Trophoblast cell (in vitro differentiated cells and primary cell): ENCODE results near the gene ACOT7.

Source experiments
- DNase-seq, 2 donors: peaks; one replicate each; pipeline ENCODE4 v3.0.0-alpha.2; 2016
- H2AFZ ChIP-seq: 2 replicates; pipeline ENCODE4 v1.6.1; 2013; ENCODE audit warnings: low read length, moderate library complexity, mild to moderate bottlenecking; ENCODE audit not compliant: insufficient read depth, poor library complexity
- H2AK5ac ChIP-seq: 2 replicates; pipeline ENCODE4 v1.6.1; 2013; ENCODE audit warnings: mild to moderate bottlenecking, low read length
- H2BK120ac ChIP-seq: 2 replicates; pipeline ENCODE4 v1.6.1; 2013; ENCODE audit warnings: low read length, mild to moderate bottlenecking, moderate library complexity; ENCODE audit not compliant: insufficient read depth, poor library complexity
- H2BK12ac ChIP-seq: 2 replicates; pipeline ENCODE4 v1.6.1; 2013; ENCODE audit warnings: mild to moderate bottlenecking, low read length, moderate library complexity
- H2BK5ac ChIP-seq: 2 replicates; pipeline ENCODE4 v1.6.1; 2013; ENCODE audit warnings: low read length, low read depth, moderate library complexity, mild to moderate bottlenecking; ENCODE audit not compliant: poor library complexity
- H3K14ac ChIP-seq: 2 replicates; pipeline ENCODE4 v1.6.1; 2013; ENCODE audit warnings: mild to moderate bottlenecking, low read length
- H3K18ac ChIP-seq: 2 replicates; pipeline ENCODE4 v1.6.1; 2013; ENCODE audit warnings: mild to moderate bottlenecking, low read length
- H3K23ac ChIP-seq: 2 replicates; pipeline ENCODE4 v1.6.1; 2013; ENCODE audit warnings: low read length
- H3K27ac ChIP-seq: 2 replicates; pipeline ENCODE4 v1.5.1; 2013; ENCODE audit warnings: low read depth, mild to moderate bottlenecking, inconsistent platforms, low read length, moderate library complexity
- H3K27me3 ChIP-seq: 2 replicates; pipeline ENCODE4 v1.6.1; 2013; ENCODE audit warnings: inconsistent platforms, mild to moderate bottlenecking, low read length, moderate library complexity; ENCODE audit not compliant: insufficient read depth
- H3K36me3 ChIP-seq, 2 experiments: 1 replicate in 1 of 2; 2 replicates in 1 of 2; pipeline ENCODE4 v1.6.1; 2013; ENCODE audit warnings: low read length in 2 of 2, mild to moderate bottlenecking in 2 of 2, moderate library complexity in 1 of 2; ENCODE audit not compliant: insufficient read depth in 2 of 2, control insufficient read depth in 1 of 2
- H3K4ac ChIP-seq: 2 replicates; pipeline ENCODE4 v1.6.1; 2013; ENCODE audit warnings: low read depth, mild to moderate bottlenecking, low read length, moderate library complexity
- H3K4me1 ChIP-seq, 2 experiments: 1 replicate in 1 of 2; 2 replicates in 1 of 2; pipeline ENCODE4 v1.6.1; 2013; ENCODE audit warnings: low read length in 2 of 2, mild to moderate bottlenecking in 2 of 2, moderate library complexity in 1 of 2; ENCODE audit not compliant: insufficient read depth in 2 of 2, control insufficient read depth in 1 of 2
- H3K4me2 ChIP-seq: 2 replicates; pipeline ENCODE4 v1.6.1; 2013; ENCODE audit warnings: inconsistent platforms, mild to moderate bottlenecking, low read length, moderate library complexity
- H3K4me3 ChIP-seq: 2 replicates; pipeline ENCODE4 v1.5.1; 2013; ENCODE audit warnings: mild to moderate bottlenecking, low read depth, low read length, inconsistent platforms
- H3K79me1 ChIP-seq: one replicate; pipeline ENCODE4 v1.6.1; 2013; ENCODE audit warnings: low read length
- H3K79me2 ChIP-seq: 2 replicates; pipeline ENCODE4 v1.6.1; 2013; ENCODE audit warnings: low read length, mild to moderate bottlenecking; ENCODE audit not compliant: control insufficient read depth, insufficient read depth, poor library complexity
- H3K9ac ChIP-seq: 2 replicates; pipeline ENCODE4 v1.6.1; 2013; ENCODE audit warnings: mild to moderate bottlenecking, low read length
- H3K9me3 ChIP-seq: 2 replicates; pipeline ENCODE4 v1.6.1; 2013; ENCODE audit warnings: low read depth, mild to moderate bottlenecking, control low read depth, inconsistent platforms, low read length; ENCODE audit not compliant: insufficient read depth
- H4K12ac ChIP-seq: 2 replicates; pipeline ENCODE4 v1.6.1; 2013; ENCODE audit warnings: low read depth, mild to moderate bottlenecking, low read length, moderate library complexity
- H4K8ac ChIP-seq: 2 replicates; pipeline ENCODE4 v1.6.1; 2013; ENCODE audit warnings: low read depth, mild to moderate bottlenecking, low read length, moderate library complexity
- H4K91ac ChIP-seq: one replicate; pipeline ENCODE4 v1.6.1; 2013; ENCODE audit warnings: low read depth, mild to moderate bottlenecking, low read length, moderate library complexity
- WGBS: extraction: QIAGEN DNeasy Blood & Tissue Kit; methylation state at CpG from one replicate; pipeline ENCODE4 v1.1.7; 2013; ENCODE audit warnings: missing lambda C conversion rate; ENCODE audit not compliant: insufficient read length, insufficient coverage; ENCODE audit errors: extremely low coverage; 5-methylcytosine and 5-hydroxymethylcytosine counted together

ACOT7 gene

GRCh38 chr1:6269296-6269695 lies 124.3 kb downstream of the ACOT7 start:
- H3K4me1 ChIP-seq = no peaks in the 10 kb centered on the region
- H3K27ac ChIP-seq = no peak overlapping the region
- H3K4me2 ChIP-seq = no peak overlapping the region
- no peak overlapping the region for H3K18ac ChIP-seq
- H3K4ac ChIP-seq = no peak overlapping the region
- H2BK5ac ChIP-seq = no peak overlapping the region
- H2AFZ ChIP-seq = no peak overlapping the region
- no peak overlapping the region for H2BK12ac ChIP-seq
- H3K79me2 ChIP-seq = no peaks in the 10 kb centered on the region
- no peak overlapping the region for H4K12ac ChIP-seq
- H3K36me3 ChIP-seq = peaks cover 0 to under 1% of the 10 kb centered on the region in 2 experiments
- no CpG with 5 or more reads among the region's 14 CpGs for WGBS
- no peak overlapping the region for H2BK120ac ChIP-seq
- H2AK5ac ChIP-seq = no peak overlapping the region
- H3K23ac ChIP-seq = no peak overlapping the region
- H3K79me1 ChIP-seq = no peaks in the 10 kb centered on the region
- H4K8ac ChIP-seq = no peak overlapping the region
- no peak for DNase-seq
- peaks cover 2% of the 10 kb centered on the region for H3K9me3 ChIP-seq
- no peak overlapping the region for H3K9ac ChIP-seq
- no peak overlapping the region for H3K4me3 ChIP-seq
- no peak overlapping the region for H4K91ac ChIP-seq
- no peak overlapping the region for H3K14ac ChIP-seq
- no peaks in the 10 kb centered on the region for H3K27me3 ChIP-seq

GRCh38 chr1:6268415-6268814 lies 125.2 kb downstream of the ACOT7 start:
- Histone ChIP-seq H3K4ac (no peak overlapping the region), H4K91ac (no peak overlapping the region), H3K79me1 (no peaks in the 10 kb centered on the region), H3K4me1 (no peaks in the 10 kb centered on the region), H3K4me3 (no peak overlapping the region), H3K36me3 (no peaks in the 10 kb centered on the region), H3K27ac (no peak overlapping the region), H2AK5ac (no peak overlapping the region), H4K12ac (no peak overlapping the region), H3K9ac (no peak overlapping the region), H4K8ac (no peak overlapping the region), H2BK120ac (no peak overlapping the region), H3K14ac (no peak overlapping the region), H2AFZ (no peak overlapping the region), H3K23ac (no peak overlapping the region), H2BK5ac (no peak overlapping the region), H3K4me2 (no peak overlapping the region), H3K79me2 (no peaks in the 10 kb centered on the region), H3K18ac (no peak overlapping the region), H3K27me3 (no peaks in the 10 kb centered on the region), H3K9me3 (peaks cover 2% of the 10 kb centered on the region), H2BK12ac (no peak overlapping the region)
- no peak for DNase-seq
- no CpG with 5 or more reads among the region's 21 CpGs for WGBS

- Histone ChIP-seq H3K4me1 (no peaks in the 10 kb centered on the region), H3K27ac (no peak overlapping the region), H4K91ac (no peak overlapping the region), H2BK120ac (no peak overlapping the region), H3K4me2 (no peak overlapping the region), H3K18ac (no peak overlapping the region), H3K23ac (no peak overlapping the region), H2BK5ac (no peak overlapping the region), H3K9me3 (peaks cover 2% of the 10 kb centered on the region), H4K8ac (no peak overlapping the region), H2BK12ac (no peak overlapping the region), H3K4ac (no peak overlapping the region), H3K36me3 (no peaks in the 10 kb centered on the region), H3K79me2 (no peaks in the 10 kb centered on the region), H4K12ac (no peak overlapping the region), H3K4me3 (no peak overlapping the region), H3K14ac (no peak overlapping the region), H3K27me3 (no peaks in the 10 kb centered on the region), H3K9ac (no peak overlapping the region), H2AK5ac (no peak overlapping the region), H3K79me1 (no peaks in the 10 kb centered on the region), H2AFZ (no peak overlapping the region)
- WGBS = no CpG with 5 or more reads among the region's 12 CpGs
- DNase-seq = no peak
Observed at GRCh38 chr1:6267686-6268322, 125.8 kb downstream of the ACOT7 start.

GRCh38 chr1:6266641-6267040 lies 126.9 kb downstream of the ACOT7 start:
- Histone ChIP-seq H3K27me3 (no peaks in the 10 kb centered on the region), H3K79me2 (no peaks in the 10 kb centered on the region), H3K36me3 (no peaks in the 10 kb centered on the region), H2BK12ac (no peak overlapping the region), H3K4me2 (no peak overlapping the region), H3K4me3 (no peak overlapping the region), H3K4me1 (no peaks in the 10 kb centered on the region), H3K18ac (no peak overlapping the region), H3K79me1 (no peaks in the 10 kb centered on the region), H2AK5ac (no peak overlapping the region), H4K12ac (no peak overlapping the region), H3K27ac (no peak overlapping the region), H3K4ac (no peak overlapping the region), H2BK120ac (no peak overlapping the region), H2AFZ (no peak overlapping the region), H3K9me3 (peaks cover 2% of the 10 kb centered on the region), H2BK5ac (no peak overlapping the region), H4K91ac (no peak overlapping the region), H3K14ac (no peak overlapping the region), H3K23ac (no peak overlapping the region), H4K8ac (no peak overlapping the region), H3K9ac (no peak overlapping the region)
- no peak for DNase-seq
- no CpG with 5 or more reads among the region's 11 CpGs for whole genome bisulfite sequencing
